Measurements from ENCODE around the gene CFAP410. TPM values are rescaled to one million over a fixed set of nuclear protein-coding genes. Genes with fewer than 3 reads are reported as not detected.
A peak's percentile ranks its signal among the peaks of the same experiment; 100 is the strongest.
"Not testable (repeated sequence)": the region's sequence is repeated elsewhere in the genome, so short reads cannot be mapped to it uniquely, and the experiment has no call there.

CFAP410 gene
- total and polyA plus RNA-seq, 7 donors = 8.3 to 13.7 (median 10.1) TPM

GRCh38 chr21:44304011-44304616 is 35.1 kb downstream of the CFAP410 start:
- H3K4me1 ChIP-seq = peaks cover 25% of the 10 kb centered on the region
- H3K4me3 ChIP-seq = no peak overlapping the region

GRCh38 chr21:44303490-44303981 is 35.7 kb downstream of the CFAP410 start:
- H3K4me1 ChIP-seq = peaks cover 25% of the 10 kb centered on the region
- TF ChIP-seq CTCF (IDR thresholded peaks at IDR 0.05) = no peak
- H3K9me3 ChIP-seq = no peaks in the 10 kb centered on the region
- no peak overlapping the region for H3K4me3 ChIP-seq
- H3K27ac ChIP-seq = no peak overlapping the region
- H3K27me3 ChIP-seq (ENCODE audit: insufficient read depth in 3 of 3, low read length in 2 of 3) = peaks cover 0 to 4% (median 0%) of the 10 kb centered on the region in 3 donors
- H3K36me3 ChIP-seq (ENCODE audit: insufficient read depth in 1 of 2, low read depth in 1 of 2) = no peaks in the 10 kb centered on the region
- DNase-seq (no peak), ATAC-seq (no peak)
- 81 to 85% (median 82%) methylated on average over 12 of the region's 12 CpGs for WGBS, 3 donors
- intact Hi-C loops (cut with DNase I) = loop anchor here in 1 of 2 donors (5.0 kb wide), 1 partner anchor 34 kb away; the partner anchor contains the start of gene CFAP410

More at GRCh38 chr21:44304011-44304616, 35.1 kb downstream of the CFAP410 start:
- ATAC-seq = no peak
- no peak for DNase-seq
- Histone ChIP-seq H3K36me3 (ENCODE audit: insufficient read depth in 1 of 2, low read depth in 1 of 2) (no peaks in the 10 kb centered on the region), H3K27me3 (ENCODE audit: insufficient read depth in 3 of 3, low read length in 2 of 3) (peaks cover 0 to 4% (median 0%) of the 10 kb centered on the region in 3 donors), H3K27ac (no peak overlapping the region), H3K9me3 (no peaks in the 10 kb centered on the region)
- intact Hi-C loops (cut with DNase I) = loop anchor here in 1 of 2 donors (5.0 kb wide), 1 partner anchor 33 kb away; the partner anchor contains the start of gene CFAP410
- WGBS, 3 donors = 78 to 85% (median 79%) methylated on average over 14 to 16 of the region's 16 CpGs
- no peak for TF ChIP-seq CTCF (IDR thresholded peaks at IDR 0.05)

- not testable (repeated sequence) for DNase-seq; H3K27ac ChIP-seq; H3K9me3 ChIP-seq; H3K27me3 ChIP-seq (ENCODE audit: insufficient read depth in 3 of 3, low read length in 2 of 3); ATAC-seq; H3K36me3 ChIP-seq (ENCODE audit: insufficient read depth in 1 of 2, low read depth in 1 of 2); H3K4me3 ChIP-seq
- H3K4me1 ChIP-seq = peaks cover 28% of the 10 kb centered on the region
- intact Hi-C loops (cut with DNase I) = loop anchor here in 1 of 2 donors (5.0 kb wide), 1 partner anchor 35 kb away; the partner anchor contains the start of gene CFAP410
- 89 to 92% (median 90%) methylated on average over 22 to 23 of the region's 23 CpGs for WGBS, 3 donors
Measured at GRCh38 chr21:44302573-44303401, 36.4 kb downstream of the CFAP410 start.

GRCh38 chr21:44301961-44302406 is 37.2 kb downstream of the CFAP410 start:
- Histone ChIP-seq H3K9me3 (no peaks in the 10 kb centered on the region), H3K4me3 (no peak overlapping the region), H3K27ac (peak overlapping the region; percentile 76), H3K27me3 (ENCODE audit: insufficient read depth in 3 of 3, low read length in 2 of 3) (peaks cover 0 to 7% (median 4%) of the 10 kb centered on the region in 3 donors), H3K36me3 (ENCODE audit: insufficient read depth in 1 of 2, low read depth in 1 of 2) (no peaks in the 10 kb centered on the region), H3K4me1 (peaks cover 32% of the 10 kb centered on the region)
- intact Hi-C loops (cut with DNase I) = loop anchor here in 1 of 2 donors (5.0 kb wide), 1 partner anchor 35 kb away; the partner anchor contains the start of gene CFAP410
- 29 to 40% (median 33%) methylated on average over 9 of the region's 9 CpGs for WGBS, 3 donors
- no peak for DNase-seq
- peak; percentile 7 for TF ChIP-seq CTCF (IDR thresholded peaks at IDR 0.05)
- ATAC-seq = peak in 3 of 4 donors; percentile 36 to 66 (median 46)

Measured in psoas muscle (tissue), 8 donors.